Measurements from ENCODE around the gene NELFA.

DNA sequence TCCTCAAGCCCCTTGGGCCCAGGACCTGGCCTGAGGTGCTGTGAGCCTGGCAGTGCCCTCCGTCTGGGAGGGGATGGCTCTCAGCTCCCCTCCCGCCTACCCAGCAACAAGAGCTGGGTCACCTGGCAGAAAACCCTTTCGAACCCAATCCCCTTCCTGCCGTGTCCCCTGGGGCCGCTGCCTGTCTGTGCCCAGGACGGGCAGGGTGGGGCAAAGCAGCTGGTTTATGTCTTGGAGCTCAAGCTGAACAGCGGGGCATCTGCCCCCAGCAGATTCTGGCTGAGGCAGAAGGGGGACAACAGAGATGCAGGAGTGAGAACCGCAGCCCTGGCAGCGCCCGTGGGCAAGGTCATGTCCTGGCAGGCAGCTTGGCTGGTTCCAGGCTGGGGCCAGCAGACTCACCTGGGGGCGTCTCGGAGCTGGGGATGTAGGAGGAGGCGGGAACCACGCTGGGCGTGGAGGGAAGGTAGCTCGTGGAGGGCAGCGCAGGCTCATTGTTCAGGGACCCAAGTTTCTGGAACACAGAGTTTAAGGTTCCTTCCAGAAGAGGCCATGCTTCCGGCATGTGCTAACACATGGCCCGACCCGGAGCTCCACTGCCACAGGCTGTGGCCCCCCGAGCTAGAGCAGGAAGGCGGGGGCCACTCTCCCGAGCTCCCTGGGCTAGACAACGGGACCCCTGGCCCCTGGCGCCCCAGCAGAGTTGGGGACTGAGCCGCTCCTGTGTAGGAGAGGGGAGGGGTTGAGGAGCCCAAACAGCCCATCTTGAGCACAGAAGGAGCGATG, 24.2 kb downstream of the NELFA start:
- TF ChIP-seq, protein P1, sequence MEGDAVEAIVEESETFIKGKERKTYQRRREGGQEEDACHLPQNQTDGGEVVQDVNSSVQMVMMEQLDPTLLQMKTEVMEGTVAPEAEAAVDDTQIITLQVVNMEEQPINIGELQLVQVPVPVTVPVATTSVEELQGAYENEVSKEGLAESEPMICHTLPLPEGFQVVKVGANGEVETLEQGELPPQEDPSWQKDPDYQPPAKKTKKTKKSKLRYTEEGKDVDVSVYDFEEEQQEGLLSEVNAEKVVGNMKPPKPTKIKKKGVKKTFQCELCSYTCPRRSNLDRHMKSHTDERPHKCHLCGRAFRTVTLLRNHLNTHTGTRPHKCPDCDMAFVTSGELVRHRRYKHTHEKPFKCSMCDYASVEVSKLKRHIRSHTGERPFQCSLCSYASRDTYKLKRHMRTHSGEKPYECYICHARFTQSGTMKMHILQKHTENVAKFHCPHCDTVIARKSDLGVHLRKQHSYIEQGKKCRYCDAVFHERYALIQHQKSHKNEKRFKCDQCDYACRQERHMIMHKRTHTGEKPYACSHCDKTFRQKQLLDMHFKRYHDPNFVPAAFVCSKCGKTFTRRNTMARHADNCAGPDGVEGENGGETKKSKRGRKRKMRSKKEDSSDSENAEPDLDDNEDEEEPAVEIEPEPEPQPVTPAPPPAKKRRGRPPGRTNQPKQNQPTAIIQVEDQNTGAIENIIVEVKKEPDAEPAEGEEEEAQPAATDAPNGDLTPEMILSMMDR (IDR thresholded peaks at IDR 0.05) = no peak
- no peak for TF ChIP-seq SIN3A (IDR thresholded peaks at IDR 0.05; ENCODE audit: borderline replicate concordance, insufficient read depth, low read depth, low read length)
- TF ChIP-seq, protein P2, sequence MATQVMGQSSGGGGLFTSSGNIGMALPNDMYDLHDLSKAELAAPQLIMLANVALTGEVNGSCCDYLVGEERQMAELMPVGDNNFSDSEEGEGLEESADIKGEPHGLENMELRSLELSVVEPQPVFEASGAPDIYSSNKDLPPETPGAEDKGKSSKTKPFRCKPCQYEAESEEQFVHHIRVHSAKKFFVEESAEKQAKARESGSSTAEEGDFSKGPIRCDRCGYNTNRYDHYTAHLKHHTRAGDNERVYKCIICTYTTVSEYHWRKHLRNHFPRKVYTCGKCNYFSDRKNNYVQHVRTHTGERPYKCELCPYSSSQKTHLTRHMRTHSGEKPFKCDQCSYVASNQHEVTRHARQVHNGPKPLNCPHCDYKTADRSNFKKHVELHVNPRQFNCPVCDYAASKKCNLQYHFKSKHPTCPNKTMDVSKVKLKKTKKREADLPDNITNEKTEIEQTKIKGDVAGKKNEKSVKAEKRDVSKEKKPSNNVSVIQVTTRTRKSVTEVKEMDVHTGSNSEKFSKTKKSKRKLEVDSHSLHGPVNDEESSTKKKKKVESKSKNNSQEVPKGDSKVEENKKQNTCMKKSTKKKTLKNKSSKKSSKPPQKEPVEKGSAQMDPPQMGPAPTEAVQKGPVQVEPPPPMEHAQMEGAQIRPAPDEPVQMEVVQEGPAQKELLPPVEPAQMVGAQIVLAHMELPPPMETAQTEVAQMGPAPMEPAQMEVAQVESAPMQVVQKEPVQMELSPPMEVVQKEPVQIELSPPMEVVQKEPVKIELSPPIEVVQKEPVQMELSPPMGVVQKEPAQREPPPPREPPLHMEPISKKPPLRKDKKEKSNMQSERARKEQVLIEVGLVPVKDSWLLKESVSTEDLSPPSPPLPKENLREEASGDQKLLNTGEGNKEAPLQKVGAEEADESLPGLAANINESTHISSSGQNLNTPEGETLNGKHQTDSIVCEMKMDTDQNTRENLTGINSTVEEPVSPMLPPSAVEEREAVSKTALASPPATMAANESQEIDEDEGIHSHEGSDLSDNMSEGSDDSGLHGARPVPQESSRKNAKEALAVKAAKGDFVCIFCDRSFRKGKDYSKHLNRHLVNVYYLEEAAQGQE (IDR thresholded peaks at IDR 0.05; ENCODE audit: insufficient read depth in 1 of 2, low read depth in 2 of 2, low read length in 1 of 2) = no peak
- 0 out of 2 replicates have a peak, but pooled peaks have one; percentile 23 for TF ChIP-seq POLR2AphosphoS5 (IDR thresholded peaks at IDR 0.05; ENCODE audit: low read depth, low read length)
- no peak for TF ChIP-seq TCF7L2 (IDR thresholded peaks at IDR 0.05; ENCODE audit: low read depth, low read length)
